HG02623 (cell line): ENCODE data around the gene KHSRP.
A peak's percentile ranks its signal among the peaks of the same experiment; 100 is the strongest.

Experiments
- ATAC-seq: cut with Tn5 transposase; IDR thresholded peaks from one replicate; pipeline ENCODE4 v1.9.1; 2021; ENCODE audit warnings: moderate library complexity; ENCODE audit not compliant: unreplicated experiment

KHSRP gene

GRCh38 chr19:6393983-6394412 lies 30.6 kb downstream of the KHSRP start:
- ATAC-seq = no peak

GRCh38 chr19:6393074-6393982 lies 31.3 kb downstream of the KHSRP start, which contains the start of gene GTF2F1:
TSS of gene GTF2F1 (minus strand) at chr19:6393164. CDS start at chr19:6392995, 169 bp downstream.
- peak; percentile 79 for ATAC-seq

DNA sequence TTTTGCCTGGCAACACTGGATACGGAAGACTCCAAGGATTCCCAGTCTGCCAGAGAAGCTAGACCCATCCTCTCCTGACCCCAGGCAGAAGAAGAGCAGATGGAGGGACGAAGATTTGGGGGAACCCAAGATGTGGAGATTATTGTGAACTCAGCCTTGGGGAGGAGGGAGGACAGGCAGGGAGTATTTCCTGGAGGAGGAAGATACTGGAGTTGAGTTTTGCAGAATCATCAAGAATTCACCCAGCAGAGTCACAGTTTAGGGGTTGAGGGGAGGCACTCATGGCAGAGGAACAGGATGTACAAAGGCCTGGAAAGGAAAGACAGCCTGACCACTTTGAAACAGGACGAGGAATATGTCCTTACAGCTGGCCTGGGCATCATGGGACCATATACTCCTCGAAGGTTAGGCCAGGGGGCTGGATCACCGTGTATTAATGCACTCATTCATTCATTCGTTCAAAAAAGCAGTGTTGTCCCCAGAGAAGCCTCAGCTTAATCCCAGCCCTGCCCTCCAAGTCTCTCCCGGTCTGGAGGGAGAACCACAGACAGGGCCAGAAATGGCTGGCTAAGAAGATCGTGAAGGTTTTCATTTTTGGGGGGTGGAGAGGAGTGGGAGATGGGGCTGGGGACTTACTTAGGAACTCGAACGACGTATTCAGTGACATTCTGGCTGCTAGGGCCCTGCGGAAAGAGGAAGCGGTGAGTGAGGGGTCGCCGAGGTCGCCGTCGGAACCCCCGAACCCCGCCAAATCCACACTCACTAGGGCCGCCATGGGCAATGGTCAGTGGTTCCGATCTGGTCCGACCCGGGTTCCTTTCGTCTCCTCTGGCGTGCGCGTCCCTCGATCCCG lies 32.2 kb downstream of the KHSRP start:
- no peak for ATAC-seq

- ATAC-seq = no peak
Observed at GRCh38 chr19:6387372-6387771, 37.2 kb downstream of the KHSRP start.

DNA sequence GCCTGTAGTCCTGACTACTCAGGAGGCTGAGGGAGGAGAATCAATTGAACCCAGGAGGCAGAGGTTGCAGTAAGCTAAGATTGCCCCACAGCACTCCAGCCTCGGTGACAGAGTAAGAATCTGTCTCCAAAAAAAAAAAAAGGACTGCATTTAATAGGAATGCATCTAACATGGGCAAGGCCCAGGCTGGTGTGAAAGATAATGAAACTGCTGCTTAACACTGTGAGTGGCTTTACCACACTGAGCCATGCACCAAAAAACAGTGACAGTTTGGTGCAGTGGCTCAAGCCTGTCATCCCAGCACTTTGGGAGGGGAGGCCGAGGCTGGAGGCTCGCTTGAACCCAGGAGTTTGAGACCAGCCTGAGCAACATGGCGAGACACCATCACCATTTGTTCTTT lies 40.2 kb downstream of the KHSRP start:
- ATAC-seq = no peak

- ATAC-seq = no peak
Observed at GRCh38 chr19:6383188-6383587, 41.4 kb downstream of the KHSRP start.

- no peak for ATAC-seq
Observed at GRCh38 chr19:6381030-6381750, 43.4 kb downstream of the KHSRP start.

- no peak for ATAC-seq
Observed at GRCh38 chr19:6379744-6380143, 44.9 kb downstream of the KHSRP start.

GRCh38 chr19:6378486-6378885 lies 46.1 kb downstream of the KHSRP start:
- no peak for ATAC-seq

DNA sequence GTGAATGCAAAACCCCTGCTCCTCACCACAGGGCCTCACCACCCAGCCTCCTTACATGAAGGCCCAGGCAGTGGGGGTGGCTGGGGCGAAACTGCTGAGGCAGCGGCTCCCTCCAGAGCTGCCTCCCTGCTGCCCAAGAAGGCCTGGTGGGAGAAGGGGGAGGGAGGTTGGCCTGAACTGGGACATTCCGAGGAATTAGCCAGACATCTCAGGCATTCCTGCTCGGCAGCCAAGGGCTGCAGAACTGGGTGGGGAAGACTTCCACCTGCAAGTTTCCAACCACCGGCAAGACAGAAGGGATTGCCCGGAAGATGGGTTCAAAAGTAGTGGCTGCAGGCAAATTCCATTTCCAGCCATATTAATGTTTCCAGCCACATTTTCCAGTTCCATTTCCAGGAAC lies 46.6 kb downstream of the KHSRP start:
- no peak for ATAC-seq

- ATAC-seq = no peak
Observed at GRCh38 chr19:6376512-6377190, 48.0 kb downstream of the KHSRP start.

DNA sequence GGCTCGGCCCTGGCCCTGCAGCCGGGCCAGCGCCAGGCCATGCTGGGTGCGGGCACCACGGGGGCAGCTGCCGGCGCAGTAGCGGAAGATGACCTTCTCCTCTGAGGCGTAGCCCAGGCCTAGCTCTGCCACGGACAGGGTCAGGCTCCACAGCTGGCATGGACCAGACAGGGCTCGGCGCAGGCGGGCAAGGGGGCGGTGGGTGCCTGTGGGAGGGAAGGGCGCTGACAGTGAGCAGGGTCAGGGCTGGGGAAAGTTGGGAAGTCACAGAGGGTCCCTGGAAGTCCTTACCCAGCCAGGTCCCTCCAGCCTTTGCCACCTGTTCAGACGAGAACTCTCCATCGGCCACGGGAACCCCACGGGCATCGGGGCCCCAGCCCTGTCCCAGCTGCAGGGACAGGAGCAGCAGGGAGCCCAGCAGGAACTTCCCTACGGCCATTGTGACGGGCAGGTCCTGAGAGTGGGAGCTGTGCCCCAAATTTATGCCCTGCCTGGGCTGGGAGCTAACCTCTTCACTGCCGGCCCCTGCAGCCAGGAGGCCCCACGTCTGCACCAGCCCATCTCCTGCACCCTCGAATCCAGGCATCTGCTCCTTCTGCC lies 49.1 kb downstream of the KHSRP start, which contains the start of gene PSPN:
Gene PSPN, minus strand, starts transcription at position 523 of the 600 bp plus-strand sequence. Its CDS starts 84 bp downstream, at position 439.
- ATAC-seq = no peak

- ATAC-seq = no peak
Observed at GRCh38 chr19:6374711-6375410, 49.8 kb downstream of the KHSRP start.

- ATAC-seq = no peak
Observed at GRCh38 chr19:6374161-6374709, 50.4 kb downstream of the KHSRP start.

GRCh38 chr19:6373813-6374108 lies 50.9 kb downstream of the KHSRP start:
- no peak for ATAC-seq

DNA sequence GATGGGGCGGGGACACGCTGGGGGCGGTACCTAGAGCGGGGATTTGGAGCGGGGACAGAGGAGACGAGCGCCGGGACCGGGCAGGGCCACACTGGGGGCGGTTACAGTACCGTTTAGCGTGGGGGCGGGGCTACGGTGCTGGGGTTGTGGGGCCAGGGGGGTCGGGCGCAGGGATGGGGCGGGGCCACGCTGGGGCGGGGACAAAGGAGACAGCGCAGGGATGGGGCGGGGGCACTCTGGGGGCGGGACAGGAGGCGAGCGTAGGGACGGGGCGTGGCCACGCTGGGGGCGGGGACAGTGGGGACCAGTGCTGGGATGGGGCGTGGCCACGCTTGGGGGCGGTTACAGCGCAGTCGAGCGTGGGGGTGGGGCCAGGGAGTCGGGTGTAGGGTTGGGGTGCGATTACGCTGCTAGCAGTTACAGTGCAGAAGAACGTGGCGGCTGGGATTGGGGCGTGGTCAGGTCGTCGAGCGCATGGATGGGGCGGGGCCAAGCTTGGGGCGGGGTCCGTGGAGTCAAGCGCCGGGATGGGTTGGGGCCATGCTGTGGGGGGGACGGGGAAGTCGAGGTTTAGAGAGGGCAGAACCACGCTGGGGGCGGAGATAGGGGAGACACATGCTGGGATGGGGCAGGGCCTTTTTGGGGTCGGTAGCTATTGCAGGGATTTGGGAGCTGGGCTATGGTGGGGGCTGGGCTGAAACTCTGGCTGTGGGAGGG lies 51.4 kb downstream of the KHSRP start:
- peak; percentile 59 for ATAC-seq

DNA sequence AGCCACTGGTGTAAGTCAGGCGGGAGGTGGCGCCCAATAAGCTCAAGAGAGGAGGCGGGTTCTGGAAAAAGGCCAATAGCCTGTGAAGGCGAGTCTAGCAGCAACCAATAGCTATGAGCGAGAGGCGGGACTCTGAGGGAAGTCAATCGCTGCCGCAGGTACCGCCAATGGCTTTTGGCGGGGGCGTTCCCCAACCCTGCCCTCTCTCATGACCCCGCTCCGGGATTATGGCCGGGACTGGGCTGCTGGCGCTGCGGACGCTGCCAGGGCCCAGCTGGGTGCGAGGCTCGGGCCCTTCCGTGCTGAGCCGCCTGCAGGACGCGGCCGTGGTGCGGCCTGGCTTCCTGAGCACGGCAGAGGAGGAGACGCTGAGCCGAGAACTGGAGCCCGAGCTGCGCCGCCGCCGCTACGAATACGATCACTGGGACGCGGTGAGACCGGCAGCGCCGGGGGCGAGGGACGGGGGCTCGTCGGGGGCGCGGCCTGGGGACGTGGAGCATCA lies 52.0 kb downstream of the KHSRP start, which contains the start of gene ALKBH7:
Gene ALKBH7, plus strand, starts transcription at position 201 of the 502 bp plus-strand sequence. Its CDS starts 27 bp downstream, at position 228.
- ATAC-seq = peak; percentile 65

DNA sequence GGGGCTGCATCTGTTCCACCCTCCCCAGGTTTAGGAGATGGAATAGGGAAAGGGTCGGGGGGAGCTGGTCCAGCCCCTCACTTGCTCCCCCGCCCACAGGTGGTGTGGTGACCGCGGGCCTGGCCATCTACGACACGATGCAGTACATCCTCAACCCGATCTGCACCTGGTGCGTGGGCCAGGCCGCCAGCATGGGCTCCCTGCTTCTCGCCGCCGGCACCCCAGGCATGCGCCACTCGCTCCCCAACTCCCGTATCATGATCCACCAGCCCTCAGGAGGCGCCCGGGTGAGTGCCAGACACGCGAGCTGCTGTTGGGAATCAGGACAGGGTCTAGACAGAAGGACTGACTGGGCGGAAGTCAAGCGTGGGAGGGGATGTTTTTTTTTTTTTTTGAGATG lies 60.3 kb downstream of the KHSRP start:
- ATAC-seq = no peak
